Fibroblast of lung (primary cell): ENCODE measurements around the gene MSI2. TPM values are rescaled to one million over a fixed set of nuclear protein-coding genes. Genes with fewer than 3 reads are reported as not detected.

Experiments
- DNase-seq, 2 donors: peaks; one replicate each; pipeline versions ENCODE4 v3.0.0 to v3.0.0-alpha.2; 2010; ENCODE audit warnings: low read depth in 2 of 2
- H2AFZ ChIP-seq: 2 replicates; pipeline ENCODE4 v1.5.1; 2012; ENCODE audit warnings: low read length, control low read depth, inconsistent platforms
- H3K27ac ChIP-seq: 2 replicates; pipeline ENCODE4 v1.5.1; 2011; ENCODE audit warnings: low read length, control low read depth; ENCODE audit not compliant: insufficient read depth
- H3K27me3 ChIP-seq: 2 replicates; pipeline ENCODE4 v1.5.1; 2011; ENCODE audit warnings: mild to moderate bottlenecking, low read length; ENCODE audit not compliant: control insufficient read depth, insufficient read depth
- H3K36me3 ChIP-seq: 2 replicates; pipeline ENCODE4 v1.5.1; 2011; ENCODE audit warnings: low read length; ENCODE audit not compliant: control insufficient read depth, insufficient read depth
- H3K4me1 ChIP-seq: 2 replicates; pipeline ENCODE4 v1.5.1; 2011; ENCODE audit warnings: low read length; ENCODE audit not compliant: control insufficient read depth, insufficient read depth; ENCODE audit errors: extremely low read depth
- H3K4me2 ChIP-seq: 2 replicates; pipeline ENCODE4 v1.5.1; 2011; ENCODE audit warnings: low read length, control low read depth; ENCODE audit not compliant: insufficient read depth; ENCODE audit errors: extremely low read depth
- H3K4me3 ChIP-seq, 4 experiments: fragments of 200-600 bp in 1 of 4; sonication (generic) in 1 of 4; replicated peaks in 1 of 4; 2 replicates each; pipeline ENCODE4 v1.5.1; 2011 to 2016; ENCODE audit warnings: low read length in 4 of 4, low read depth in 3 of 4, mild to moderate bottlenecking in 3 of 4, control low read depth in 2 of 4, inconsistent platforms in 1 of 4, mixed read lengths in 1 of 4; ENCODE audit not compliant: insufficient read depth in 1 of 4; ENCODE audit errors: control extremely low read depth in 1 of 4
- H3K79me2 ChIP-seq: 2 replicates; pipeline ENCODE4 v1.5.1; 2012; ENCODE audit warnings: mild to moderate bottlenecking, low read length, inconsistent platforms; ENCODE audit not compliant: control insufficient read depth, insufficient read depth
- H3K9ac ChIP-seq: 2 replicates; pipeline ENCODE4 v1.5.1; 2011; ENCODE audit warnings: mild to moderate bottlenecking, low read length, control low read depth; ENCODE audit not compliant: insufficient read depth
- H3K9me3 ChIP-seq: 2 replicates; pipeline ENCODE4 v1.5.1; 2012; ENCODE audit warnings: low read depth, low read length; ENCODE audit not compliant: control insufficient read depth, insufficient read depth
- H4K20me1 ChIP-seq: 2 replicates; pipeline ENCODE4 v1.5.1; 2011; ENCODE audit warnings: low read length; ENCODE audit not compliant: control insufficient read depth, insufficient read depth; ENCODE audit errors: extremely low read depth
- CTCF ChIP-seq, 2 donors: IDR thresholded peaks in 1 of 2; conservative IDR thresholded peaks in 1 of 2; 1 replicate in 1 of 2; 2 replicates in 1 of 2; pipeline ENCODE4 v1.5.1; 2011 to 2012; ENCODE audit warnings: low read length in 2 of 2, control low read depth in 1 of 2, inconsistent platforms in 1 of 2, low read depth in 1 of 2, mild to moderate bottlenecking in 1 of 2
- EZH2 ChIP-seq: IDR thresholded peaks from 2 replicates; pipeline ENCODE4 v1.5.1; 2012; ENCODE audit warnings: low read length, control low read depth, mild to moderate bottlenecking; ENCODE audit errors: missing control alignments
- polyA plus RNA-seq, 2 donors: library from polyadenylated mRNA; depleted of rRNA in 1 of 2; stranded (reverse) in 1 of 2; unstranded in 1 of 2; fragments of >200 nt; gene quantifications; 2 replicates each; pipeline ENCODE4 v1.2.1, GENCODE V29; 2011 to 2012; ENCODE audit warnings: missing spikeins in 1 of 2
- total RNA-seq: library from RNA; depleted of rRNA; stranded (reverse); fragments of >200 nt; gene quantifications from 2 replicates; pipeline ENCODE4 v1.2.1, GENCODE V29; 2014

Gene MSI2
- total and polyA plus RNA-seq, 2 donors (not counting 1 experiment from before 2014, with no cell fraction given), result 6.8 to 14.2 TPM

DNA sequence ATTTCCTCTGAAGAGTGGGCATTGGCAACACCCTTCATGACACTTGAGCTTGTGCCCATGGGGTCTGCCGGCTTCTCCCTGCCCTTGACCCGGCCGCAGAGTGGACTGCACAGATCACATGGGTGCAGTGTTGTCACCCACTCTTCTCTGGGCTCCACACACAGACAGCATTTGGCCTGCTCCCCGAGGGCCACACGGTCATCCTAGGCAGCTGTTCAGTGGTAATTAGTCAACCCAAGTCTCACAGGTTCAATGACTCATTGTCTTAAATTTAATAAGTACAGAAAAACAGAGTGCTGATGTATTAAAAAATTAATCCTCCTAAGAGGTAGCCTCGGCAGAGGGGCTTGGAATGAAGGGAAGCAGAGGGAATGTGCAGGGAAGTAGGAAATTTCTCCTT is 204.8 kb downstream of the MSI2 start:
- no peaks in the 10 kb centered on the region for H3K9me3 ChIP-seq
- DNase-seq, result peak in 1 of 2 donors; percentile 81
- H3K79me2 ChIP-seq, result no peaks in the 10 kb centered on the region
- no peak overlapping the region for H3K9ac ChIP-seq
- TF ChIP-seq EZH2, result no peak
- no peak for TF ChIP-seq CTCF (conservative IDR thresholded peaks at IDR 0.05 in 1 of 2, IDR thresholded peaks at IDR 0.05 in 1 of 2; ENCODE audit: low read depth in 1 of 2, low read length in 2 of 2)
- H3K4me2 ChIP-seq, result no peak overlapping the region
- no peaks in the 10 kb centered on the region for H3K36me3 ChIP-seq
- H3K27me3 ChIP-seq, result no peaks in the 10 kb centered on the region
- no peak overlapping the region for H2AFZ ChIP-seq
- no peaks in the 10 kb centered on the region for H3K4me1 ChIP-seq
- no peak overlapping the region for H3K4me3 ChIP-seq
- H3K27ac ChIP-seq, result no peak overlapping the region
- no peaks in the 10 kb centered on the region for H4K20me1 ChIP-seq

- no peaks in the 10 kb centered on the region for H3K27me3 ChIP-seq
- no peak for DNase-seq
- H3K27ac ChIP-seq, result no peak overlapping the region
- H3K79me2 ChIP-seq, result no peaks in the 10 kb centered on the region
- no peaks in the 10 kb centered on the region for H4K20me1 ChIP-seq
- no peaks in the 10 kb centered on the region for H3K9me3 ChIP-seq
- no peak for TF ChIP-seq EZH2
- TF ChIP-seq CTCF (conservative IDR thresholded peaks at IDR 0.05 in 1 of 2, IDR thresholded peaks at IDR 0.05 in 1 of 2; ENCODE audit: low read depth in 1 of 2, low read length in 2 of 2), result no peak
- H3K4me3 ChIP-seq, result no peak overlapping the region
- H3K4me2 ChIP-seq, result no peak overlapping the region
- H3K4me1 ChIP-seq, result no peaks in the 10 kb centered on the region
- H3K36me3 ChIP-seq, result no peaks in the 10 kb centered on the region
- H3K9ac ChIP-seq, result no peak overlapping the region
- H2AFZ ChIP-seq, result no peak overlapping the region
Observed at GRCh38 chr17:57462007-57462579, 205.8 kb downstream of the MSI2 start.

- no peak for TF ChIP-seq EZH2
- TF ChIP-seq CTCF (conservative IDR thresholded peaks at IDR 0.05 in 1 of 2, IDR thresholded peaks at IDR 0.05 in 1 of 2; ENCODE audit: low read depth in 1 of 2, low read length in 2 of 2), result no peak
Observed at GRCh38 chr17:57463103-57463885, 207.0 kb downstream of the MSI2 start.

More at GRCh38 chr17:57463103-57463885, 207.0 kb downstream of the MSI2 start:
- no peak overlapping the region for H3K9ac ChIP-seq
- H3K9me3 ChIP-seq, result no peaks in the 10 kb centered on the region
- no peaks in the 10 kb centered on the region for H3K4me1 ChIP-seq
- no peak overlapping the region for H3K27ac ChIP-seq
- peak; percentile 36 to 95 for DNase-seq
- no peaks in the 10 kb centered on the region for H3K27me3 ChIP-seq
- H4K20me1 ChIP-seq, result no peaks in the 10 kb centered on the region
- no peaks in the 10 kb centered on the region for H3K36me3 ChIP-seq
- no peak overlapping the region for H3K4me2 ChIP-seq
- no peak overlapping the region for H2AFZ ChIP-seq
- no peak overlapping the region for H3K4me3 ChIP-seq
- H3K79me2 ChIP-seq, result no peaks in the 10 kb centered on the region
